Suprapubic skin (tissue), 4 donors: ENCODE data around the gene CNNM4. TPM values are rescaled to one million over a fixed set of nuclear protein-coding genes. Genes with fewer than 3 reads are reported as not detected.

Source experiments
- DNase-seq, 2 donors: peaks; one replicate each; pipeline ENCODE4 v3.0.0-alpha.2; 2019; ENCODE audit warnings: low spot score in 2 of 2
- H3K27ac ChIP-seq: fragments of 200-600 bp; sonication (generic); one replicate; pipeline ENCODE4 v1.5.1; 2019
- H3K27me3 ChIP-seq: fragments of 200-600 bp; sonication (generic); one replicate; pipeline ENCODE4 v1.5.1; 2019
- H3K36me3 ChIP-seq: fragments of 200-600 bp; sonication (generic); one replicate; pipeline ENCODE4 v1.5.1; 2019
- H3K4me1 ChIP-seq: fragments of 200-600 bp; sonication (generic); one replicate; pipeline ENCODE4 v1.5.1; 2019
- H3K4me3 ChIP-seq: fragments of 200-600 bp; sonication (generic); one replicate; pipeline ENCODE4 v1.5.1; 2019; ENCODE audit warnings: mild to moderate bottlenecking
- H3K9me3 ChIP-seq: fragments of 200-600 bp; sonication (generic); one replicate; pipeline ENCODE4 v1.5.1; 2019
- EP300 ChIP-seq: sonication (generic); formaldehyde crosslinking; IDR thresholded peaks from one replicate; pipeline ENCODE4 v1.6.1; 2017; ENCODE audit warnings: antibody characterized with exemption
- POLR2A ChIP-seq, 2 donors: fragments of 450-650 bp; IDR thresholded peaks; one replicate each; pipeline ENCODE4 v1.6.1; 2017; ENCODE audit warnings: antibody characterized with exemption in 2 of 2, mild to moderate bottlenecking in 2 of 2, moderate library complexity in 2 of 2
- POLR2AphosphoS5 ChIP-seq, 3 donors: sonication (generic); formaldehyde crosslinking; IDR thresholded peaks; one replicate each; pipeline ENCODE4 v1.6.1; 2017; ENCODE audit warnings: antibody characterized with exemption in 3 of 3
- WGBS: methylation state at CpG from one replicate; pipeline ENCODE4 v1.1.5; 2018; 5-methylcytosine and 5-hydroxymethylcytosine counted together
- total RNA-seq, 4 donors: library from RNA; depleted of rRNA; stranded (reverse); fragments of >200 nt; gene quantifications; one replicate each; pipeline ENCODE4 v1.1.0, GENCODE V29; 2016
- TF ChIP-seq, protein P1 (sequence below), 2 donors: fragments of 200-600 bp in 1 of 2; fragments of 450-650 bp in 1 of 2; sonication (generic) in 1 of 2; IDR thresholded peaks; one replicate each; pipeline ENCODE4 v1.5.1; 2016 to 2019; ENCODE audit warnings: antibody characterized with exemption in 2 of 2, mild to moderate bottlenecking in 1 of 2, moderate library complexity in 1 of 2

The CNNM4 gene
- total RNA-seq, 4 donors from 2014 or later, result 14.9 to 18.9 (median 16.3) TPM

DNA sequence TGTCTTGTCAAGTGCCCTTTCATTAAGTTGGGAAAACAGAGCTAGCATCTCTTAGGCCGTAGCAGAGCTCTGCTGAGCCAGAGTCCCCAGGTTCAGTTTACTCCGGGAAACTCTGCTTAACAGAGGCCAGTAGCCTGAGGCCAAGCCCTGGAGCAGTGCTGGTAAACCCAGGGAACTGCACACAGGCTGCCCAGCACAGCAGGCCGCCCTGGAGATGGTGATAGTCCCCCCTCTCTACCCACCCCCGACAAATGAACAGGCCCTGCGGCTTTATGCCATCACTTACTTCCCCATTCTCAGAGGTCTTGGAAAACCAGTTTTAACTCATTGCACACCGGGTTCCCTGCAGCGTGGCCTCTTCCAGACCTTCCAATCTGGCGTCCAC lies 3.5 kb downstream of the CNNM4 start:
- no peaks in the 10 kb centered on the region for H3K27me3 ChIP-seq
- TF ChIP-seq POLR2AphosphoS5 (IDR thresholded peaks at IDR 0.05), result no peak
- TF ChIP-seq, protein P1, sequence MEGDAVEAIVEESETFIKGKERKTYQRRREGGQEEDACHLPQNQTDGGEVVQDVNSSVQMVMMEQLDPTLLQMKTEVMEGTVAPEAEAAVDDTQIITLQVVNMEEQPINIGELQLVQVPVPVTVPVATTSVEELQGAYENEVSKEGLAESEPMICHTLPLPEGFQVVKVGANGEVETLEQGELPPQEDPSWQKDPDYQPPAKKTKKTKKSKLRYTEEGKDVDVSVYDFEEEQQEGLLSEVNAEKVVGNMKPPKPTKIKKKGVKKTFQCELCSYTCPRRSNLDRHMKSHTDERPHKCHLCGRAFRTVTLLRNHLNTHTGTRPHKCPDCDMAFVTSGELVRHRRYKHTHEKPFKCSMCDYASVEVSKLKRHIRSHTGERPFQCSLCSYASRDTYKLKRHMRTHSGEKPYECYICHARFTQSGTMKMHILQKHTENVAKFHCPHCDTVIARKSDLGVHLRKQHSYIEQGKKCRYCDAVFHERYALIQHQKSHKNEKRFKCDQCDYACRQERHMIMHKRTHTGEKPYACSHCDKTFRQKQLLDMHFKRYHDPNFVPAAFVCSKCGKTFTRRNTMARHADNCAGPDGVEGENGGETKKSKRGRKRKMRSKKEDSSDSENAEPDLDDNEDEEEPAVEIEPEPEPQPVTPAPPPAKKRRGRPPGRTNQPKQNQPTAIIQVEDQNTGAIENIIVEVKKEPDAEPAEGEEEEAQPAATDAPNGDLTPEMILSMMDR (IDR thresholded peaks at IDR 0.05), result no peak
- no peak for TF ChIP-seq EP300
- no peak for TF ChIP-seq POLR2A (IDR thresholded peaks at IDR 0.05)
- peaks cover 71% of the 10 kb centered on the region for H3K4me1 ChIP-seq
- H3K27ac ChIP-seq, result peak overlapping the region; percentile 26
- H3K36me3 ChIP-seq, result no peaks in the 10 kb centered on the region
- WGBS, result 56% methylated on average over 3 of the region's 8 CpGs
- DNase-seq, result no peak
- H3K4me3 ChIP-seq, result peak overlapping the region; percentile 67
- no peaks in the 10 kb centered on the region for H3K9me3 ChIP-seq

DNA sequence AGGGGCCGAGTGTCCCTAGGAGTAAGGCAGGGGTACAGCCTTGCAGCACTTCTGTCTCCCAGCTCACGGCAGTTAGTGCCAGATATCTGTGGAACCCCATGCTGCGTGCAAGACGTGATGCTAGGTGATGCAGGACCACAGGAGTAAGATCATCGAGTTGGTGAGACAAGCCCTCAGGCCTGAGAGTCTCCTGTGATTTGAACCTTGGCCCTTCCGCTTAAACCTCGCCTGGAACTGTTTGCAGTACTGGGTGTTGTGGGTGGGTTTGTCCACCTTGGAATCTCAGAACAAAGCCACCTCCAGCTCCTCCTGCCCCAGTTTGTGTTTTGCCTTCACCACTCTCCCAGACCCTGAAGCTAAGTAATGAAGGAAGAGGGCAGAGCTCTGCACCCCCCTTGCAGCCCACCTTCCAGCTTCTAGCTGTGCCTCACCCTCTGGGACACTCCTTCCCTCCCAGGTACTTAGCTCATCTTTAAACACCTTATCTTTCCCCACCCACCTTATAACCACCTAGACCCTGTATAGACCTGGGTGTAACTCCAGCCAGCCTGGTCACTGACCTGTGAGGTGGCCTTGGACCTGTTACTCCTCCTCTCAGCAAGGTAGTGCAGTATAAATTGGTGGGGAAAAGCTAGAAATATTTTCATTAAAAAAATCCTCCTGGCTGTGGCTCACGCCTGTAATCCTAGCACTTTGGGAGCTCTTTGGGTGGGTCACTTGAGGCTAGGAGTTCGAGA lies 6.6 kb downstream of the CNNM4 start:
- no peak for DNase-seq
- Histone ChIP-seq H3K4me1 (peaks cover 75% of the 10 kb centered on the region), H3K4me3 (no peak overlapping the region), H3K36me3 (no peaks in the 10 kb centered on the region), H3K9me3 (no peaks in the 10 kb centered on the region), H3K27me3 (no peaks in the 10 kb centered on the region), H3K27ac (no peak overlapping the region)
- WGBS, result 85% methylated on average over 8 of the region's 9 CpGs
- TF ChIP-seq, protein P1 (IDR thresholded peaks at IDR 0.05), result no peak
- no peak for TF ChIP-seq POLR2A (IDR thresholded peaks at IDR 0.05)
- TF ChIP-seq EP300, result no peak
- TF ChIP-seq POLR2AphosphoS5 (IDR thresholded peaks at IDR 0.05), result no peak

DNA sequence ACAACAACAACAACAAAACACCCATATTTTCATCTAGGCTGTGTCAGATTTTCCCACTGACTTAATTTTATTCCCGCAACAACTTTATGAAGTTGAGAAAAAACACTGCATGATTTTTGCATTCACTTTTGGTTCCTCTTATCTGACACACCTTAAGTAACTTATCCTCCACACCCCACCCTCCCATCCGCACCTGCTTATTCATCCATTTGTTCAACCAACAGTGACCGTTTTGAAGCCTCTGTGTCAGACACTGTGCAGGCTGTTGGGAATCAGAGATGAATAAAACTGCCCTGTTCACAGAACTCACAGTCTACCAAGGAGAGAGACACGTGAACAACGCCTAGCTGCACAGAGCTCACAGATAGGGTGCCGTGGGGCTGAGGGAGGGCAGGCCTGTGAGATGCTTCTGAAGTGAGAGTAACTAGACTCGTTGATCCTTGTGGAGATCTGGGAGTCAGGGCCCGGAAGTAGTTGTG lies 7.4 kb downstream of the CNNM4 start:
- WGBS, result 63% methylated on average over 8 of the region's 8 CpGs
- H3K27me3 ChIP-seq, result no peaks in the 10 kb centered on the region
- no peaks in the 10 kb centered on the region for H3K36me3 ChIP-seq
- no peaks in the 10 kb centered on the region for H3K9me3 ChIP-seq
- no peak overlapping the region for H3K27ac ChIP-seq
- peaks cover 75% of the 10 kb centered on the region for H3K4me1 ChIP-seq
- TF ChIP-seq, protein P1 (IDR thresholded peaks at IDR 0.05), result no peak
- TF ChIP-seq POLR2A (IDR thresholded peaks at IDR 0.05), result no peak
- TF ChIP-seq EP300, result no peak
- no peak for DNase-seq
- no peak overlapping the region for H3K4me3 ChIP-seq

DNA sequence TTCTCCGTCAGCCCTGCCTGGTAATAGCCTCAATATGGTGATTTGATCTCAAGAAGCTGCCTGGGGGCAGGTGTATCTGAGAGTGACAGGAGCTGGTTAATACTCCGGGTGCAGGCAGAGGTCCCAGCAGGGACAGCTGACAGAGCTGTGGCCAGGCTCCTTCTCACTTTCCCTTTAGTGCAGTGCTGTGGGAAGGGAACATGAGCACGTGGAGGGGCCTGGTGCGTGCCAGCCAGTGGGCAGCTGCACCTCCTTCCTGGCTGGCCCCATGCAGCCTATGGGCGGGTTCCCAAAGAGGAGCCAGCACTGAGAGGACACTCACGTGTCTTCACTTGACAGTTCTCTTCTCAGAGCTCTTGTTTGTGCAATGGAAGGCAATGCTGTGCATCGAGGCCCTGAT lies 9.1 kb downstream of the CNNM4 start:
- no peak for DNase-seq
- WGBS, result 23% methylated on average over 7 of the region's 7 CpGs
- Histone ChIP-seq H3K9me3 (no peaks in the 10 kb centered on the region), H3K27me3 (no peaks in the 10 kb centered on the region), H3K36me3 (no peaks in the 10 kb centered on the region), H3K4me3 (no peak overlapping the region), H3K4me1 (peaks cover 72% of the 10 kb centered on the region), H3K27ac (peak overlapping the region; percentile 54)
- TF ChIP-seq, protein P1 (IDR thresholded peaks at IDR 0.05), result no peak
- TF ChIP-seq EP300, result no peak
- TF ChIP-seq POLR2A (IDR thresholded peaks at IDR 0.05), result no peak
- TF ChIP-seq POLR2AphosphoS5 (IDR thresholded peaks at IDR 0.05), result peak in 1 of 3 donors; percentile 16

DNA sequence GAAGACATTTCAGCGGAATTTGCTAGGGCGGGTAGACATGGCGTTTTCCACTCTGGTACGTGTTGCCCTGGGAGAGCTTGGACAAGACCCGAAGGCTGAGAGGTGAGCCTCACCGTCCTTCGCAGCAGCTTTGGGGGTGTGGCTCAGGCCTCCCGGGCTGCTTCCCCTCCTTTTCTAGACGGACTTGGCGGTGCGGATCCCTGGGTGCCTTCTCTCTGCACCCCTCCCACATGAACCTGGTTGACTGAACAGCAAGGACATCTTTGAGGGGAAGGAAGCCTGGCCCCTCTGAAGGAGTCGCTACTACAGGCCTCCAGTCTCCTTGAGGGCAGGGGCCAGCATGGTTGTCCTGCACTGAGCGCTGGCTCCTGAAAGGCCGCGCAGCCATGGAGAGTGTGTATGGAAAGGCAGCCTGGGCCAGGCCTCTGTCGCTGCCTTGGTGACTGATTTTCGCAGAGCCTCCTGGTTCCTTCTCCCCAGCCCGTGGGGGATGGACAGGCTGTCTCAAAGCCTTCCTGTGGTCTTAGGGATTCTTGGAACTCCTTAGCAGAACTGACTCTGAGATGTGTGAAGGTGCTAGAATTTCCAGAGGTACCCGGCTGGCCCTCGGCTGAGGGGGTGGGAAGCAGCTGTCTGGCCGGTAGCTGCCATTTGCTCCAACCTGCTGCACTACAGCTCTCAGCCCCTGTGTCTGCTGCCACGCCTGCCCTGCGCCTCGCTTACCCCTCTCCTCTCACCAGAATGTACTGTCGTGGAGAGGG lies 9.9 kb downstream of the CNNM4 start:
- H3K9me3 ChIP-seq, result no peaks in the 10 kb centered on the region
- no peaks in the 10 kb centered on the region for H3K27me3 ChIP-seq
- peaks cover 71% of the 10 kb centered on the region for H3K4me1 ChIP-seq
- H3K36me3 ChIP-seq, result no peaks in the 10 kb centered on the region
- TF ChIP-seq POLR2AphosphoS5 (IDR thresholded peaks at IDR 0.05) (no peak), EP300 (no peak), POLR2A (IDR thresholded peaks at IDR 0.05) (no peak)
- TF ChIP-seq, protein P1 (IDR thresholded peaks at IDR 0.05), result no peak
- peak overlapping the region; percentile 33 for H3K27ac ChIP-seq
- WGBS, result 59% methylated on average over 20 of the region's 25 CpGs
- DNase-seq, result no peak
- no peak overlapping the region for H3K4me3 ChIP-seq
